CD4-positive, alpha-beta T cell treated with Interleukin-10 for 1 hour (primary cell): Measurements from ENCODE around the gene JUP.
A peak's percentile ranks its signal among the peaks of the same experiment; 100 is the strongest.

Experiments
- DNase-seq: peaks from one replicate; pipeline ENCODE4 v3.0.0-alpha.2; 2020

Gene JUP

DNA sequence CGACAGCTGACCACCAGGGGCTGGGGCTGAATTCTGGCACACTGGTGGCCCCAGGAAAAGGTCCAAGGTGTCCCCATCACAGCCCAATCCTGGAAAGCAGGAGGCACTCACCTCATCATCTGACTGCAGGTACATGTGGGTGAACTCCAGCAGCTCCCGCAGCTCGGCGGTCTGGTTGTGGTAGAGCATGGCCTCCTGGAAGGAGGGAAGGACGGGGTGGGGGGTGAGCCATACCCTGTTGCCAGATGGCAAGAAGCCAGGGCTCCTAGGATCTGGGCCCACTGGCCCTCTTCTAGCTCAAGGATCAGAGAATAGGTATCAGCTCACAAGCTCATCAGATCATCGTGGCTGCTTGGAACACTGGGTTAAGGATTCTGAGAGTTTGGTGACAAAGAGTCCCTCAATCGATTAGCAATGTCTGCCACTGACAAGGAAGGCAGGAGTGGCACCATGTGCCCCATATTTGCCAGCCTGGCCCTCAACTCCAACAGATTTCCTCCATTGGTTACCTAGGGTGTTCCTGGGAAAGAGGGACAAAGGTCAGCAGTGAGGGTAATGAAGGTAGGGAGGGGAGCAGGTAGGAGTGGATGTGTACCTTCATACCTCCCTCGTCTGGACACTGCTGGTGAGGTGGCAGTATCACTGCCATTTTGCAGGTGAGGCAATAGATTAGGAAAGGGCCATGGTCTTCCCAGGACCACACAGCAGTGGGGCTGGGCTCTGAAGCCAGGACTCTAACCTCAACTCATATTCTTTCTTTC is 20.4 kb upstream of the JUP start:
- DNase-seq = no peak

DNA sequence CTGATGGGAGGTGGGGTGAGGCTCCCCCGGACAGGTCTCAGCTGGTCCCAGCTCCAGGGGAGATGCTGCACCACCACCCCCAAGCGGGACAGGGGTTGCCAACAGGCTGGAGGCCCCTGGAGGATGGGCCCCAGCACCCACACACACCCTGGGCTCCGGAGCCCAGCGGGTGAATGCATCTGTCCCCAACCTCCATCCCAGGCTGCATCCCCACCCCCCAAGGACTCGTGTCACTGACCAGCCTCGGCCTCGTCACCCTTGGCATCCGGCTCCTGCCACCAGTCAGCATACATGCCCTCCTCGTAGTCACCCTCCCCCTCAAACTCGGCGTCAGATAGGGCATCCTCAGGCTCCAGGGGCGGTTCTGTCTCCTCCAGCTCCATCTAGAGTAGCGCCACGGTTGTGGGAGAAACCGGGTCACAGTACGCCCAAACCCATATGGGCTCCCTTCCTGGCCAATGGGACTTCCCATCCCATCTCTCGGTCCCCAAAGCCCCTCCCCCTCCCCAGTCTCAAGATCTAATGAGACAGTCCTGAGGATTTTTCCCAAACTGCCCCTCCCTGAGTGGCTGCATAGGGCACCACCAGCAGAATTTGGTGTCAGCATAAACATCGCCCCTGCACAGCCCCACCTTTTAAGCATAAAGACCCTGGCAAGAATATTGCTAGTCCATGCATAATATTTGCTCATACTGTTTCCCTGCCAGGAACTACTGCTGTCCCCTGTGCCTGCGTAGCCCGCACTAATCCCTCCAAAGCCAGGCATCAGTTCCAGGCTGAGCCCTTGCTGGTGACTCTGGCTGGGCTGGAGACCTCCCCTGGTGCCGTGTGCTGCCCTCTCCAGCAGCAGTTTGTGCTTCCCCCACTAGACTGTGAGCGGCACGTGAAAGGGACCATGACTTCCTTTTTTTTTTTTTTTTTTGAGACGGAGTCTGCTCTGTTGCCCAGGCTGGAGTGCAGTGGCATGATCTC is 16.8 kb upstream of the JUP start:
- DNase-seq = no peak

GRCh38 chr17:41801374-41802271 is 15.1 kb upstream of the JUP start:
- peak; percentile 72 for DNase-seq

GRCh38 chr17:41800601-41801373 is 14.3 kb upstream of the JUP start:
- DNase-seq = no peak

GRCh38 chr17:41799366-41799765 is 12.9 kb upstream of the JUP start:
- DNase-seq = no peak

- no peak for DNase-seq
Observed at GRCh38 chr17:41797377-41797776, 10.9 kb upstream of the JUP start.

GRCh38 chr17:41796121-41796895 is 9.8 kb upstream of the JUP start:
- DNase-seq = no peak

GRCh38 chr17:41794540-41794975 is 8.0 kb upstream of the JUP start:
- DNase-seq = no peak

GRCh38 chr17:41793784-41794539 is 7.5 kb upstream of the JUP start:
- DNase-seq = no peak

- no peak for DNase-seq
Observed at GRCh38 chr17:41792845-41793783, 6.6 kb upstream of the JUP start.

- DNase-seq = no peak
Observed at GRCh38 chr17:41787021-41787418, 509 bp upstream of the JUP start.

DNA sequence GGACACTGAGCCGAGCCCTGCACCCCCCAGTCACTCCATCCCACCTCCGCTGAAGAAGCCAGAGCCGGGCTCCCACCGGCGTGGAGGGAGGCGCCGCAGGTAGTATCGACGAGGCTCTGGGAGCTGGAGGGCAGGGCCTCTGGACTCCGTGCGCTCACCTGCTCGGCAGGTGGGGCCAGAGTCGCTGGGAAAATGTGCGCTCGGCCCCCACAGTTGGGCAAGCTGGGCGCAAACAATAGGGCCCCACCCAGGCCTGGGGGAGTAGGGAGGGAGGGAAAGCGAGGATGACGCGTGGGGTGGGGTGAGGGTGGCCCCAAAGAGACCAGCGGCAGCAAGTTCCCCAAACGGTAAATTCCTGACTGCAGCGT is 668 bp downstream of the JUP start:
- peak; percentile 7 for DNase-seq

DNA sequence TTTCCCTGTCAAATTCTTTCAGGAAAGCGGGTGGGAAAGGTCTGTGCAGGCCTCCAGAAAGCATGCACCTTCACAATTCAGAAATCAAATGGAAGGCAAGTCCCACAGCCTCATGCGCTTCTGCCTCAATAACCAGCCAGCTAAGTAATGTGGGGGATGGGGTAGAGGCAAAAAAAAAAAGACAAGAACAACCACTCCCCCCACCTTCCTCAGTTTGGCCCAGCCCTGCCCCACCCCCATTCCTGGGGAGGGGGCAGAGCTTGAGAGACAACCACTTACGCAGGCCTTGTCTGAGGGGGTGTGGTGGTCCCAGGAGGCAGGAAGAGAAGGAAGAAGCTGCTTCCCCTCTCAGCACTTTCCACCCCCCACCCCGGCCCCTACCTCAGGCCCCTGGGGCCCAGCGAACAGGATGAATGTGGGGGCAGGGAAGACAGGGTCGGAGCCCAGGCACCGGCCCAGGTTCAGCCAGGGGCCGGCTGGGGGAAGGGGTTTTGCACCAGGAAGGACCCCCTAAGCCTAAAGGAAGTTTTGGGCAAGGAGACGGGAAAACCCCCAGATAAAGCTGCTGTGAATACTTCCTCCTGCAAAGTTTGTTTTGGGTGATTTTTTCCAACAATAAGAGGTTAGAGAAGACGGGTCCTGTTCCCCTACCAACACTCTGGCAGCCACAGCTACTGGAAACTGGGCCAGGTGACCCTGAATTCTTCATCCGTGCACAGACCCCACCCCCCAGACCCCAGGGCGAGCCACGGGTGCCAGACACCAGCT is 1.2 kb downstream of the JUP start:
- DNase-seq = no peak

- DNase-seq = no peak
Observed at GRCh38 chr17:41784207-41784744, 2.2 kb downstream of the JUP start.

- DNase-seq = no peak
Observed at GRCh38 chr17:41782142-41782541, 4.4 kb downstream of the JUP start.

GRCh38 chr17:41781404-41782110 is 5.0 kb downstream of the JUP start:
- DNase-seq = no peak

GRCh38 chr17:41779954-41780353 is 6.6 kb downstream of the JUP start:
- no peak for DNase-seq
